ENCODE measurements around the gene PACRG. TPM values are rescaled to one million over a fixed set of nuclear protein-coding genes. Genes with fewer than 3 reads are reported as not detected.

PACRG gene
- total RNA-seq, 1 experiment from 2014 or later: not detected

GRCh38 chr6:163137398-163137881, 409.7 kb downstream of the PACRG start:
- Mint-ChIP-seq H3K27me3 (ENCODE audit: insufficient read depth, unreplicated experiment) (peaks cover 18% of the 10 kb centered on the region), H3K36me3 (ENCODE audit: insufficient read depth, unreplicated experiment) (no peaks in the 10 kb centered on the region), H3K4me3 (ENCODE audit: unreplicated experiment) (no peak overlapping the region), H3K4me1 (ENCODE audit: low read depth, unreplicated experiment) (no peaks in the 10 kb centered on the region), H3K27ac (ENCODE audit: unreplicated experiment) (no peak overlapping the region), H3K9me3 (ENCODE audit: unreplicated experiment) (no peaks in the 10 kb centered on the region)
- TF ChIP-seq, protein P1, sequence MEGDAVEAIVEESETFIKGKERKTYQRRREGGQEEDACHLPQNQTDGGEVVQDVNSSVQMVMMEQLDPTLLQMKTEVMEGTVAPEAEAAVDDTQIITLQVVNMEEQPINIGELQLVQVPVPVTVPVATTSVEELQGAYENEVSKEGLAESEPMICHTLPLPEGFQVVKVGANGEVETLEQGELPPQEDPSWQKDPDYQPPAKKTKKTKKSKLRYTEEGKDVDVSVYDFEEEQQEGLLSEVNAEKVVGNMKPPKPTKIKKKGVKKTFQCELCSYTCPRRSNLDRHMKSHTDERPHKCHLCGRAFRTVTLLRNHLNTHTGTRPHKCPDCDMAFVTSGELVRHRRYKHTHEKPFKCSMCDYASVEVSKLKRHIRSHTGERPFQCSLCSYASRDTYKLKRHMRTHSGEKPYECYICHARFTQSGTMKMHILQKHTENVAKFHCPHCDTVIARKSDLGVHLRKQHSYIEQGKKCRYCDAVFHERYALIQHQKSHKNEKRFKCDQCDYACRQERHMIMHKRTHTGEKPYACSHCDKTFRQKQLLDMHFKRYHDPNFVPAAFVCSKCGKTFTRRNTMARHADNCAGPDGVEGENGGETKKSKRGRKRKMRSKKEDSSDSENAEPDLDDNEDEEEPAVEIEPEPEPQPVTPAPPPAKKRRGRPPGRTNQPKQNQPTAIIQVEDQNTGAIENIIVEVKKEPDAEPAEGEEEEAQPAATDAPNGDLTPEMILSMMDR (IDR thresholded peaks at IDR 0.05; ENCODE audit: insufficient read depth in 1 of 2, low read depth in 1 of 2, low read length in 1 of 2, severe bottlenecking in 1 of 2, unreplicated experiment in 1 of 2): no peak
- Histone ChIP-seq H3K27me3 (replicated peaks; ENCODE audit: control insufficient read depth, insufficient read depth, low read length) (no peaks in the 10 kb centered on the region), H3K9me3 (no peaks in the 10 kb centered on the region), H3K4me3 (ENCODE audit: low read depth, low read length) (no peak overlapping the region), H3K4me1 (no peaks in the 10 kb centered on the region), H3K36me3 (ENCODE audit: control insufficient read depth, insufficient read depth, low read length) (no peaks in the 10 kb centered on the region)
- CTCF ChIA-PET: no interaction called here
- POLR2A ChIA-PET: no interaction called here
- BruUV-seq (replicated peaks): no TSS peak
- no peak for DNase-seq
- intact Hi-C loops (cut with micrococcal nuclease; ENCODE audit: unreplicated experiment): no loop called here

DNA sequence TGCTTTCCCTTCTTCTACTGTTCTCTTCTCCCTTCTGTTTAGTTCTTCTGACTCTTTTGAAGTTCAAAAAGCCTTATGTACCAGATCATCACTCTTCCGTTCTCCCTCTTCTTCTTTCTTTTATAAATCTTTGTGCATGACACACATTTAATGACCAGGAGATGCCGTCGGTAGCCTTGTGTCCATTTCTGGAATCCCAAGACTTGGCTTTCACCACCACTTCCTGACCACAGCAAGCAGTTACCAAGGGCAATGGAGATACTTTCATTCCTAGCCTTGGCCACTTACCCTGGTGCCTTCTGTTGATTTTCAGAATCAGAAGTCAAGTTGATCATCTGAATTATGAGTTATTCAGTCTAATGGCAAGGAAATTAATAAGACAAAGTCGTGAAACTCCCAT, 418.3 kb downstream of the PACRG start:
- H3K36me3 Mint-ChIP-seq (ENCODE audit: insufficient read depth, unreplicated experiment): no peaks in the 10 kb centered on the region
- H3K27me3 Mint-ChIP-seq (ENCODE audit: insufficient read depth, unreplicated experiment): peaks cover 12% of the 10 kb centered on the region
- POLR2A ChIA-PET: no interaction called here
- no peaks in the 10 kb centered on the region for H3K9me3 Mint-ChIP-seq (ENCODE audit: unreplicated experiment)
- H3K4me3 Mint-ChIP-seq (ENCODE audit: unreplicated experiment): no peak overlapping the region
- no peaks in the 10 kb centered on the region for H3K36me3 ChIP-seq (ENCODE audit: control insufficient read depth, insufficient read depth, low read length)
- no peaks in the 10 kb centered on the region for H3K4me1 ChIP-seq
- TF ChIP-seq, protein P1 (IDR thresholded peaks at IDR 0.05; ENCODE audit: insufficient read depth in 1 of 2, low read depth in 1 of 2, low read length in 1 of 2, severe bottlenecking in 1 of 2, unreplicated experiment in 1 of 2): no peak
- no peak overlapping the region for H3K27ac Mint-ChIP-seq (ENCODE audit: unreplicated experiment)
- H3K4me3 ChIP-seq (ENCODE audit: low read depth, low read length): no peak overlapping the region
- no TSS peak for BruUV-seq (replicated peaks)
- no peaks in the 10 kb centered on the region for H3K9me3 ChIP-seq
- no peaks in the 10 kb centered on the region for H3K4me1 Mint-ChIP-seq (ENCODE audit: low read depth, unreplicated experiment)
- DNase-seq: no peak
- H3K27me3 ChIP-seq (replicated peaks; ENCODE audit: control insufficient read depth, insufficient read depth, low read length): no peaks in the 10 kb centered on the region
- intact Hi-C loops (cut with micrococcal nuclease; ENCODE audit: unreplicated experiment): no loop called here
- CTCF ChIA-PET: interaction anchor here (0.6 kb wide), 1 partner anchor 26 kb away, joined by 4 read pairs; no protein-coding TSS in a partner anchor

- Histone ChIP-seq H3K4me3 (ENCODE audit: low read depth, low read length) (no peak overlapping the region), H3K36me3 (ENCODE audit: control insufficient read depth, insufficient read depth, low read length) (no peaks in the 10 kb centered on the region), H3K9me3 (no peaks in the 10 kb centered on the region; the same call in 1 of the 2 replicates), H3K27me3 (replicated peaks; ENCODE audit: control insufficient read depth, insufficient read depth, low read length) (no peaks in the 10 kb centered on the region), H3K4me1 (no peaks in the 10 kb centered on the region)
- TF ChIP-seq, protein P1 (IDR thresholded peaks at IDR 0.05; ENCODE audit: insufficient read depth in 1 of 2, low read depth in 1 of 2, low read length in 1 of 2, severe bottlenecking in 1 of 2, unreplicated experiment in 1 of 2): peak in 1 of 2 experiments; percentile 35
- BruUV-seq (replicated peaks): no TSS peak
- H3K9me3 Mint-ChIP-seq (ENCODE audit: unreplicated experiment): no peaks in the 10 kb centered on the region
- H3K4me1 Mint-ChIP-seq (ENCODE audit: low read depth, unreplicated experiment): no peaks in the 10 kb centered on the region
- no peak overlapping the region for H3K27ac Mint-ChIP-seq (ENCODE audit: unreplicated experiment)
- peaks cover 14% of the 10 kb centered on the region for H3K27me3 Mint-ChIP-seq (ENCODE audit: insufficient read depth, unreplicated experiment)
- DNase-seq: no peak
- POLR2A ChIA-PET: no interaction called here
- intact Hi-C loops (cut with micrococcal nuclease; ENCODE audit: unreplicated experiment): no loop called here
- no peaks in the 10 kb centered on the region for H3K36me3 Mint-ChIP-seq (ENCODE audit: insufficient read depth, unreplicated experiment)
- CTCF ChIA-PET: no interaction called here
- no peak overlapping the region for H3K4me3 Mint-ChIP-seq (ENCODE audit: unreplicated experiment)
Measured at GRCh38 chr6:163147994-163148393, 420.2 kb downstream of the PACRG start.

Measured in Caco-2 (cell line).